LNCAP (cell line): ENCODE measurements around the gene ZFHX3.

Experiments used
- CTCF ChIP-seq: fragments of 450-650 bp; IDR thresholded peaks from 2 replicates; pipeline ENCODE4 v1.5.1; 2017; ENCODE audit warnings: mild to moderate bottlenecking

ZFHX3 gene

GRCh38 chr16:72833482-72833881 is 214.4 kb downstream of the ZFHX3 start:
- TF ChIP-seq CTCF: no peak

DNA sequence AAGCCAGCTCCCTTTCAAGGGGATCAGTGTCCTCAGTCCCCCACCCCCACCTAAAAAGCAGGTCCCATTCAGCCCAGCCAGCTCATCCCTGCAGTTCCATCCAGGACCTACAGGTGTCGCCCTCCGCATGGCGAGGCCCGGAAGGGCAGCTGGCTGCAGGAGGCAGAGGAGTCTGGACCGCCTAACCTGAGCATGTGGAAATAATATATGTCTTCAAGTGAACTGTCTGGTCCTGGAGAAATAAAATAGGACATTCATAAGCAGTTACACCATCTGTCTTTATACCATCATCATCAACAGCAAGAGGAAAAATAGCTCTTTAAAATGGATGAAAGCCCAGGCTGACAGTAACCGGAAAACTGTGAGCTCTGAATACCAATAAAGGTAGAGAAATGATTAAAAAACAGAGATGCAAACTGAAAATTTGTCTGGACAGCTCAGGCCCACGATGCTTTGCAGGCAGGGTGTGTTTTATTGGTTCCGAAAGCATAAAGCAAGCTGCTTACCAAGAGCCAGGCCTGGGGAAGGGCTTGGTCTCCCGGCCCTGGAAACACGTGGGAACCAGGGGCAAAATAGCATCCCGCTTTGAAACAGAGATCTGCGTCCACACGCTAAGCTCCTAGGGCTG is 215.2 kb downstream of the ZFHX3 start:
- TF ChIP-seq CTCF: peak; percentile 99

DNA sequence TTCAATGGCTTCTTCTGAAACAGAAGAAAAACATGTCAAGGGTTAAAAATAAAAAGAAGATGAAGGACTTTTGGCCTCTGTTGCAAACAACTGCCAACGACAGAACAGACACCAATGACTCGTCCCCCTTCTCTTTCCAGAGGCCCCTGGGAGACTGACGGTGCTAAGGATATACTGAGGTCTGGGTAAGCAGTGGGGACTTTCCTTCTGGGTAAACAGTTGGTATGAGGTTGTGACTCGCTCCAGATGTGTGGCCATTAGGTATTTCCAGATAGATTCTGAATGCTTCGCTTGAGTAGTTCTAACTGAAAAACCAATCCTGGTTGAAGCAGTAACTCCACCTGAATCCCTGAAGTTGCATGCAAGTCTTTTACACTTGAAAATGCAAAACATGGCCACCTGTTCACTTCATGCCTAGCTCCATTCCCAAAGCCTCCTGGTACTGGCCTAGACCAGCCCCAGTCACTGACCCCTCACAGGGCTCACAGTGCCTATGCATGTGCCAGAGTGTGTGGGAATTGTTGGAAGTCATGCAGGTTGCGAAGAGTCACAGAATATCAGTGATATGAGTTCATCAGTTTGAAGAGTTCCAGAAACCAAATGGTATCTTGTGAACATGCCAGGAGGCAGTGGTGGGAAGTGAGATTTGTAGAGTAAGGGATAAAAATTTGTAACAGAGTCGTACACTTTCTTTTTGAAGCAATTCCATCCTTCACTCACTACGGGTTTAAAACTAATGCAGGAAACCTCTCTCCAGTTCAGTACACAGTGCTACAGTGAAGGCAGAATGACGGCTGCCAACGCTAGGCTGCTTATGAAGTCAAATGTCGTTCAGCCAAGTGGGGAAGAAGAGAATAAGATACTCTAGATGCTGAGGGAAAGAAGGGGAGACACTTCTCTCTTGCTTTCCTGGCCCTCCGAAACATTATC is 217.8 kb downstream of the ZFHX3 start:
- TF ChIP-seq CTCF: no peak

DNA sequence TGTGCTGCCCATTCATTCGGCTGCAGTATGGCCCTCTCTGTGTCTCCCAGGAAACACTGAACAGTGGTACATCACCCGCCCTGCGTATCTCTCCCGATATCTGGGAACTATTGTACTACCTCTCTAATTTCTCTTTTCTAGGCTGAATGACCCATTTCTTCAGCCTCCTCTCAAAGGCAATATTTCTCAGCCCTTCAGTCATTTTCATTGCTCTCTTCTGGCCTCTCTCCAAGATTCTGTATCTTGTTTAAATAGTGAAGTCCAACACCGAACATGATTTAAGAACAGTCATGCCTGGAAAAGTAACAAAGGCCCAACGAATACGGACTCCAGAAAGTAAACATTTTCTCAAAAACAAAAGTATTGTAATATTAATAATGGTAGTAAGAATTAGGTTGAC is 220.1 kb downstream of the ZFHX3 start:
- TF ChIP-seq CTCF: no peak

GRCh38 chr16:72825912-72826621 is 221.9 kb downstream of the ZFHX3 start:
- TF ChIP-seq CTCF: no peak

DNA sequence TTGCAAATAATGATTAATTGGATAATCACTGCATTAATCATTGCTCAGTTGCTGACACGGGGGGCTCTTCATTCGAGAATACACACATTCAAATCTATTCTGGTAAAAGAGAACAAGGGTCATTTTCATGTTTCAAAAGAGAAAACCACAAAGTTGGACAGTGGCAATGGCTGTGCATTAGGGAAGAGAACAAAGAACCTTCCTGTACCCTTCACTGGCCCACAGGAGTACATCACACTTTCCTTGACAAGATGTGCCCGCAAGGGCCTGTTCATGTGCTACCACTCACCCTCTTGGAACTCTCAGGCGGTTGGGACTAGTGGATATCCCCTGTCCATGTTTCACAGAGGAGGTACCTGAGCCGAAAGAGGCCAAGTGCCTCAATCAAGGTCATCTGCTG is 223.2 kb downstream of the ZFHX3 start:
- TF ChIP-seq CTCF: no peak

DNA sequence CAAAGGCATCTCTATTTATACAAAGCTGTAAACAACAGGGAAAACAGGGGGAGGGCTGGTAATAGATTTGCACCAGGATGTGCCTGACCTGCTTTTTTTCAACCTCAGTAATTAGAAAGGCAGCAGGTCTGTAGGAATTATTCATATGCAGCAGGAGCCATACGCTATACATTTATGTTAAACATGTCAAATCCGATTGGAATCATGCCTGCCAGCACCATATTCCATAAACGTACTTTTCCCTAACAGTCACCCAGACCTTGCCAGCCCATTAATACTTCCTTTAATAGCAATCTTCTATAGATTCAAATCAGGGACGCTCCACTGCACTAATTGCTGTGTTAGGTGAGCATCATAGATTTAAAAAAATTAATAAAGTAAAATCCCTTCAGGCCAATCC is 223.9 kb downstream of the ZFHX3 start:
- no peak for TF ChIP-seq CTCF
